AG09309 (cell line): ENCODE data around the gene XRCC3.

Experiments used
- DNase-seq: peaks from one replicate; pipeline ENCODE4 v3.0.0-alpha.2; 2010; ENCODE audit warnings: low read depth
- H3K4me3 ChIP-seq: 2 replicates; pipeline ENCODE4 v1.5.1; 2011; ENCODE audit warnings: mild to moderate bottlenecking, low read depth, low read length, moderate library complexity; ENCODE audit not compliant: control insufficient read depth
- CTCF ChIP-seq: IDR thresholded peaks from 2 replicates; pipeline ENCODE4 v1.5.1; 2011; ENCODE audit warnings: mild to moderate bottlenecking, low read depth, low read length, inconsistent platforms; ENCODE audit not compliant: insufficient read depth, control insufficient read depth; ENCODE audit errors: missing control alignments

The XRCC3 gene

GRCh38 chr14:103726474-103726873 lies 11.2 kb upstream of the XRCC3 start:
- no peak for TF ChIP-seq CTCF
- DNase-seq: no peak
- no peak overlapping the region for H3K4me3 ChIP-seq

GRCh38 chr14:103725739-103726395 lies 10.6 kb upstream of the XRCC3 start:
- no peak overlapping the region for H3K4me3 ChIP-seq
- no peak for DNase-seq
- no peak for TF ChIP-seq CTCF

GRCh38 chr14:103725001-103725682 lies 9.9 kb upstream of the XRCC3 start:
- TF ChIP-seq CTCF: no peak
- H3K4me3 ChIP-seq: no peak overlapping the region
- no peak for DNase-seq

GRCh38 chr14:103724116-103724515 lies 8.9 kb upstream of the XRCC3 start:
- DNase-seq: no peak
- H3K4me3 ChIP-seq: no peak overlapping the region
- no peak for TF ChIP-seq CTCF

GRCh38 chr14:103723748-103724081 lies 8.5 kb upstream of the XRCC3 start:
- TF ChIP-seq CTCF: no peak
- no peak for DNase-seq
- H3K4me3 ChIP-seq: no peak overlapping the region

- no peak overlapping the region for H3K4me3 ChIP-seq
- no peak for TF ChIP-seq CTCF
- DNase-seq: peak; percentile 7
Observed at GRCh38 chr14:103721334-103722120, 6.3 kb upstream of the XRCC3 start.
